Measurements from ENCODE around the gene DNAJC22.

Gene DNAJC22

GRCh38 chr12:49314811-49315210 lies 31.9 kb upstream of the DNAJC22 start:
- TF ChIP-seq CTCF (IDR thresholded peaks at IDR 0.05) = no peak

GRCh38 chr12:49322367-49322707 lies 24.4 kb upstream of the DNAJC22 start:
- TF ChIP-seq CTCF (IDR thresholded peaks at IDR 0.05) = no peak

GRCh38 chr12:49322708-49323523 lies 23.8 kb upstream of the DNAJC22 start, which contains the start of gene TROAP:
Gene TROAP (plus strand): TSS chr12:49323255. CDS start chr12:49323609, 354 bp downstream.
- TF ChIP-seq CTCF (IDR thresholded peaks at IDR 0.05) = no peak

GRCh38 chr12:49323524-49324097 lies 23.1 kb upstream of the DNAJC22 start:
- no peak for TF ChIP-seq CTCF (IDR thresholded peaks at IDR 0.05)

- TF ChIP-seq CTCF (IDR thresholded peaks at IDR 0.05) = no peak
Observed at GRCh38 chr12:49325606-49326005, 21.1 kb upstream of the DNAJC22 start.

GRCh38 chr12:49327368-49327767 lies 19.3 kb upstream of the DNAJC22 start:
- TF ChIP-seq CTCF (IDR thresholded peaks at IDR 0.05) = no peak

GRCh38 chr12:49327887-49328286 lies 18.8 kb upstream of the DNAJC22 start:
- TF ChIP-seq CTCF (IDR thresholded peaks at IDR 0.05) = no peak
